HG02798 (cell line): ENCODE results near the gene MAN2A1.

Source experiments
- ATAC-seq: cut with Tn5 transposase; IDR thresholded peaks from one replicate; pipeline ENCODE4 v1.9.1; 2021; ENCODE audit warnings: mild to moderate bottlenecking; ENCODE audit not compliant: unreplicated experiment, poor library complexity

Gene MAN2A1

DNA sequence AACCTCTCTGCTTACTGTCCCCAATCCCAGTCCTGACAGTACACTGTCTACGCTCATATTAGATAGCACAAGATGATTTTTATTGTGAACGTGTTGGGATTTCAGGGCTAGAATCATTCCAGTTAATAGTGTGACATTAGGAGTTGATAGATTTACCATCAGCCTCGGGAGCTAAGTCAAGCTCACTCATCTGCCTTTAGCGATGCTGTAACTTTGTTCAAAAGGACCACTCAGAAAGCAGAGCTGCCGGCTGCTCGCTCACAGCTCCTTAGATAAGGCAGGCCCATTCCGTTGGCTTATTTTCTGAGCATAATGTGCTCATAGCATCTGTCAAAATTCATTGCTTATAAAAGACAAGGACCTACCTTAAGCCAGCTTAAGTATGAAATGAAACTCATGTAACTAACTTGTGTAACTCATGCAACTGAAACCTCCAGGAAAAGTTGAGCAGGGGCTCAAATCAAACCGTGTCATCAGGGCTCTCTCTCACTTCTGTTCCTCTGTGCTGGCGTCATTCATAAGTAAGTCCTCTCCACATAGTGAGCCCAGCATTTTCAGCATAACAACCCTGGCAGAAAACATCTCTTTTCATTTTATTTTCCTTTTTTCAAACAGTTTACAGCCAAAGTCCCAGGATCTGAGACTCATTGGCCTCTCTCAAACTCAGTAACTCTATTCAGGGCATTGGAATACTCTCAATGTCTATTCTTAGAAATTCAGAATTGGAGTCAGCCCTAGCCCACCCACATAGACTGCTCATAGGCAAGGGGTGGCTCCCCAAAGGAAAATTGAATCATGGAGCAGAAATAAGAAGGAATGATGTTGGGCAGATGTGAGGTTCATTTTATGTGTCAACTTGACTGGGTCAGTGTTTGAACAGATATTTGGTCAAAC is 208.8 kb downstream of the MAN2A1 start:
- ATAC-seq, result no peak

- no peak for ATAC-seq
These were observed 209.4 kb downstream of the MAN2A1 start for GRCh38 chr5:109899163-109899535.

GRCh38 chr5:109900461-109900860 is 210.7 kb downstream of the MAN2A1 start:
- no peak for ATAC-seq

- no peak for ATAC-seq
These were observed 211.3 kb downstream of the MAN2A1 start for GRCh38 chr5:109900911-109901627.

GRCh38 chr5:109901628-109901981 is 211.9 kb downstream of the MAN2A1 start:
- no peak for ATAC-seq

GRCh38 chr5:109903061-109903460 is 213.3 kb downstream of the MAN2A1 start:
- no peak for ATAC-seq

- no peak for ATAC-seq
These were observed 216.2 kb downstream of the MAN2A1 start for GRCh38 chr5:109905906-109906305.

- ATAC-seq, result no peak
These were observed 217.5 kb downstream of the MAN2A1 start for GRCh38 chr5:109907189-109907588.

DNA sequence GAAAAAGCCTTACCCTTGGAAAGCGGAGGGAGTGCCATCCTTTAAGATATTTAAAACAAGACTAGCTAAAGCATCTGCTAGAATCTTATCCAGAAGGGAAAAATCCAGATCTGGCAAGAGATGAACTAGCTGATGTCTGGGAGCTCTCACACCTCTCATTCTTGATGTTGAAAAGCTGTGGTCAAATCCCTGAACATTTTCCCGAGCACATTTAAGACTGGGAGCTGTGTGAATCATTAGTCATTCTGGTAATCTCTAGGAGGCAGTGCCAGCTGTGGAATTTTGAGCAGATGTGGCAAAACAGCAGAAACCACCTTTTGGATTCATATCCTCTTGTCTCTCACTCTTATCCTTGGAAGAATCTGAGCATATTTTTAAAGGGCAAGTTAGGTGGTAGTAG is 218.0 kb downstream of the MAN2A1 start:
- no peak for ATAC-seq

- no peak for ATAC-seq
These were observed 218.6 kb downstream of the MAN2A1 start for GRCh38 chr5:109908366-109908765.

DNA sequence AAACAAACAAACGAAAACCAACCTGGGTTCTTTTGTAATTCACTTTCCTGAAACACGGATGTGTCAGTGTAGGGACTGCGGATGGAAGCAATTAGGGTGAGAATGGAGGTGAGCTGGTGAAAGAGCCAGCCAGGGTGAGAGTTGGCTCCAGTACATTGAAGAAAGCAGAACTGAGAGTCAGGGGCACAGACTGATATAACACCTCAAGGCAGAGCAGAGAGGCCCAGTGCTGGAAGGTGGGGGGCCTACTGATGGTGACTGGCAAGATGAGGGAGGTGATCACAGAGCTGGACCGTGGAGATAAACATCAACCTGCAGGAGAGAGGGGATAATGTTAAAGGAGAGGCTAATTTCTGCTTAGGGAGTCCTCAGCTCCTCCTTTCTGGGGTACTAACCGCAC is 221.1 kb downstream of the MAN2A1 start:
- peak; percentile 64 for ATAC-seq

DNA sequence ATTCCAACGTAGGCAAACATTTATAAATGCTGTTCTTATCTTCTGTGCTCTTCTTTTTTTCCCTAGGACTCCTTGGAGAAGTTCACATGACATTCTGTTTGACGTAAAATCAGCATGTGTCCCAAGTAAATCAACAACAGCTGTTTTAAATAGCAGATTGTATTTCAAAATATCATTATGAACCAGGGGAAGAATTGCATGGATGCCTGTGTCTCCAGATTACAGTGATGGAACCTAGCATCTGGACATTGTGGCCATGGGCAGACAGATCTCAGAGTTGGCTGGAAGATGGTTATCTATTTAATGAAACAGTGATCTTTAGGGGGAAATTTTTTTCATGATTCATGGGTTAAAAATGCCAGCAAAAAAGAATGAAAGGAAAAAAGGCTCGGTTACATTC is 222.0 kb downstream of the MAN2A1 start:
- no peak for ATAC-seq

- no peak for ATAC-seq
These were observed 225.2 kb downstream of the MAN2A1 start for GRCh38 chr5:109914906-109915305.

DNA sequence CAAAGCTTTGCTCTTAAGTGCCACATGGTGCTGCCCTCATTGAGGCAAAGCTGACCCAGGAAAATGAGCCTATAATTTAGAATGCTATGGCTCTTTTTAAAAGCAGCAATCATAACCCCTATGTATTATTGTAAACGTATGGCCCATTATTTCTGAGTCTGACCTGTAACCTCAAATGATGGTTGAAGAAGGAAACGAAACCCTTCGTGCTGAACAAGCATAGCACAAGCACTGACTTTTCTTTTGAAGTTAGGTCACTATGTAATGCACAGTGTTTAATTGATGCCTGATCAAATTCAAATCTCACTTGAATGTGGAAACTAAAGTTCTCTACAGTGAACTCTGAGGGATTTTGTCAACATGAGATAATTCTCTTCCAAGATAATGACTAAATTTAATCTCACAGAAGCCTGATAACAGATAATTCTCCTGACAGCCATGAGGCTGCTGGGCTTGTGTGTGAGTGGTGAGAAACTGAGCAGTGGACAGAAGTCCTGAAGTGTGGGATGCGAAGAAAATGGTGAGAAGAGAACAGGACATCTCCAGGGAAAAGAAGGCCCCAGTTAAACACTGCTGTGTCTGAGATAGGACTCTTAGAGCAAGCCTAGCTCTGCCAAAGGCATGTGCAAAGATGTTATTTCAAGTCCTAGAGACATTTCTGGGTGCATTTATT is 226.9 kb downstream of the MAN2A1 start:
- ATAC-seq, result no peak
